GM19023 (cell line): Measurements from ENCODE around the gene CSHL1.
A peak's percentile ranks its signal among the peaks of the same experiment; 100 is the strongest.
"Not testable (repeated sequence)": the region's sequence is repeated elsewhere in the genome, so short reads cannot be mapped to it uniquely, and the experiment has no call there.

Experiments
- ATAC-seq: cut with Tn5 transposase; IDR thresholded peaks from one replicate; pipeline ENCODE4 v1.9.1; 2021; ENCODE audit warnings: mild to moderate bottlenecking, moderate library complexity; ENCODE audit not compliant: unreplicated experiment

Gene CSHL1

DNA sequence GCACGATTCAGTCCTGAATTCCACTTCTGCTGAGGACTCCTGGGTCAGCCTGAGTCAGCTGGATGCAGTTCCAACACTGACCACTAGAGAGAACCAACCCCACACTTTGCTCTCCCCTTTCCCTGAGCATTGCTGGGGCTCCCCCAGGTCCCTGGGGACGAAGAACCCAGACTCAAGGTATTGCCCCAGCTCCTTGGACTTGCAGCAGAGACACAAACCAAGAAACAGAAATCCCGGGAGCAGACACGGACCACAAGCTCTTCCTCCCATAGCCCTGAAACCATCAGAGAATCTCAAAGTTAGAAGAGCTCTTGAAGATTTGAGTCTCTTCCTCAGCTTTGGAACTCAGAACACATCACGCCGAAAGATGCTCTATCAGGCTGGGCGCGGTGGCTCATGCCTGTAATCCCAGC is 8.3 kb upstream of the CSHL1 start:
- ATAC-seq, result peak; percentile 58

GRCh38 chr17:63918789-63919305 is 7.8 kb upstream of the CSHL1 start, which contains the start of gene GH1:
Gene GH1, minus strand, starts transcription at chr17:63918839. Its CDS starts 63 bp downstream, at chr17:63918776.
- ATAC-seq, result not testable (repeated sequence)

- ATAC-seq, result no peak
These were observed 7.2 kb upstream of the CSHL1 start for GRCh38 chr17:63918305-63918704.

DNA sequence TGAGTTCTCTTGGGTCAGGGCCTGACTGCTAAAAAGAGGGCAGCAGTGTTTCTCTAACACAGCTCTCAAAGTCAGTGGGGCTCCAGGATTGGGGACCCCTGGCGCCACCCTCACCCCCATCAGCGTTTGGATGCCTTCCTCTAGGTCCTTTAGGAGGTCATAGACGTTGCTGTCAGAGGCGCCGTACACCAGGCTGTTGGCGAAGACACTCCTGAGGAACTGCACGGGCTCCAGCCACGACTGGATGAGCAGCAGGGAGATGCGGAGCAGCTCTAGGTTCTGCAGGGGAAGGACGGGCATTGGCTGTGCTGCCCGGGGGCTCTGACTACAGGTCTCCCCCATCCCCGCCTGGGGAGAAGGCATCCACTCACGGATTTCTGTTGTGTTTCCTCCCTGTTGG is 6.6 kb upstream of the CSHL1 start:
- no peak for ATAC-seq

GRCh38 chr17:63917206-63917605 is 6.1 kb upstream of the CSHL1 start:
- not testable (repeated sequence) for ATAC-seq

DNA sequence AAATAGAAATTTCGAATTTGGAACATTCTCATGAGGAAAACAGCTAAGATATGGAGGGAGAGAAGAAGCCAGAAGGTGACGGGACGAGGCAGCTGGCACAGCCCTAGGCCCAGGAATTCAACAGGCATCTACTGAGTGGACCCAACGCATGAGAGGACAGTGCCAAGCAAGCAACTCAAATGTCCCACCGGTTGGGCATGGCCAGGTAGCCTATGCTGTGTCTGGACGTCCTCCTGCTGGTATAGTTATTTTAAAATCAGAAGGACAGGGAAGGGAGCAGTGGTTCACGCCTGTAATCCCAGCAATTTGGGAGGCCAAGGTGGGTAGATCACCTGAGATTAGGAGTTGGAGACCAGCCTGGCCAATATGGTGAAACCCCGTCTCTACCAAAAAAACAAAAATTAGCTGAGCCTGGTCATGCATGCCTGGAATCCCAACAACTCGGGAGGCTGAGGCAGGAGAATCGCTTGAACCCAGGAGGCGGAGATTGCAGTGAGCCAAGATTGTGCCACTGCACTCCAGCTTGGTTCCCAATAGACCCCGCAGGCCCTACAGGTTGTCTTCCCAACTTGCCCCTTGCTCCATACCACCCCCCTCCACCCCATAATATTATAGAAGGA is 5.6 kb upstream of the CSHL1 start:
- no peak for ATAC-seq

DNA sequence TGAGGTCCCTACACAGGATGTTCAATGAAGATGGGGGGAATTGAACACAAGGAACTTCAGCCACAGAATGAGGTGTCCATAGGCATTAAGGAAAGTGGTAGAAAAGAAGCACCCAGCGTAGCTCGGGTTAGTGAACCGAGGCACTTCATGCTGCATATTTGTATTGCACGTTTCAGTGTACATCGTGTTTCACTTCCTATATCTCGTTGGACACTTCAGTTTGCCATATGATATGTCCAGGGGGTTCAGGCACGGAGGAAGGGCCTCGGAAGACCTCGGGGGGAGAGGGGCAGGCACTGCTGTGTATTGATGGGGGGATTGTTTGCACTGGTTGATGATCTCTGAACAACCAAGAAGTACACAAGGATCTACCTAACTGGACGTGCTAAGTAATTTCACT is 4.7 kb upstream of the CSHL1 start:
- not testable (repeated sequence) for ATAC-seq

GRCh38 chr17:63914471-63914870 is 3.4 kb upstream of the CSHL1 start:
- ATAC-seq, result no peak

GRCh38 chr17:63911657-63912100 is 621 bp upstream of the CSHL1 start:
- no peak for ATAC-seq

- no peak for ATAC-seq
These were observed 962 bp downstream of the CSHL1 start for GRCh38 chr17:63910096-63910495.

DNA sequence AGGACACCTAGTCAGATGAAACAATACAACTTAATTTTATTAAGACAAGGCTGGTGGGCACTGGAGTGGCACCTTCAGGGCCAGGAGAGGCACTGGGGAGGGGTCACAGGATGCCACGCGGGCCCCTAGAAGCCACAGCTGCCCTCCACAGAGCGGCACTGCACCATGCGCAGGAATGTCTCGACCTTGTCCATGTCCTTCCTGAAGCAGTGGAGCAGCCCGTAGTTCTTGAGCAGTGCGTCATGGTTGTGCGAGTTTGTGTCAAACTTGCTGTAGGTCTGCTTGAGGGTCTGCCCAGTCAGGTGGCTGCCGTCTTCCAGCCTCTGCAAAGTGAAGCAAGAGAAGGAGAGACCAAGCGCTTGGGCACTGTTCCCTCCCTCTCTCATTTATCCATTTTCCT is 1.5 kb downstream of the CSHL1 start:
- not testable (repeated sequence) for ATAC-seq

GRCh38 chr17:63907161-63907778 is 3.8 kb downstream of the CSHL1 start:
- ATAC-seq, result not testable (repeated sequence)

DNA sequence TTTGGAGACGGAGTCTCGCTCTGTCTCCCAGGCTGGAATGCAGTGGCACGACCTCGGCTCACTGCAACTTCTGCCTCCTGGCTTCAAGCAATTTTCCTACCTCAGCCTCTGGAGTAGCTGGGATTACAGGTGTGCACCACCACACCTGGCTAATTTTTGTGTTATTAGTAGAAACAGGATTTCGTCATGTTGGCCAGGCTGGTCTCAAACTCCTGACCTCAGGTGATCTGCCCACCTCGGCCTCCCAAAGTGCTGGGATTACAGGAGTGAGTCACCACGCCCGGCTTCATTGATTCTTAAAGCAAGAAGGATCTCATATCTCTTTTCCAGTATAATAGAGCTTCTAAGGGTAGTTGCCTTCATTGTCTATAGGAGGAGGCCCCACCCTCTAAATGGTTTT is 6.3 kb downstream of the CSHL1 start:
- not testable (repeated sequence) for ATAC-seq

DNA sequence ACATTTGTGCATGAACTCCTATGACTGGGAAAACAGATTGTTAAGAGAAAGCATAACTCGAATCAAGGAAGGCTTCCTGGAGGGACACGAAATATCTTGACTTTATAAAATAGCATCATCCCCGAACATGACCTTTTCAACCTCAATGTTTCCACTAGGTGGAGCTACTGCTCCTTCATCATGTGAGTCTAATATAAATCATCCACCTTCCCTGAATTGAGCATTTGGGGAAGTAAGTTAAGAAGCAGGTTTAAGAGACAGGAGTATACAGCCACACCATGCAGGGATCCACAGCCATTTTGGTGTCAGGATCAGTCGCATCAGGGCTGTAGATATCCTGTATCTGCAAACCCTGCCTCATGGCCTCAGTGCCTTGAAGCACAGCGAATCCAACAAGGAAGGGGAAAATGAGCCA is 7.3 kb downstream of the CSHL1 start:
- not testable (repeated sequence) for ATAC-seq

- ATAC-seq, result not testable (repeated sequence)
These were observed 9.1 kb downstream of the CSHL1 start for GRCh38 chr17:63901971-63902370.

GRCh38 chr17:63898899-63899798 is 11.9 kb downstream of the CSHL1 start:
- ATAC-seq, result not testable (repeated sequence)

- ATAC-seq, result not testable (repeated sequence)
These were observed 14.3 kb downstream of the CSHL1 start, which contains the start of gene CSH1 for GRCh38 chr17:63896524-63897354. Gene CSH1, minus strand, starts transcription at chr17:63896574. Its CDS starts 63 bp downstream, at chr17:63896511.

DNA sequence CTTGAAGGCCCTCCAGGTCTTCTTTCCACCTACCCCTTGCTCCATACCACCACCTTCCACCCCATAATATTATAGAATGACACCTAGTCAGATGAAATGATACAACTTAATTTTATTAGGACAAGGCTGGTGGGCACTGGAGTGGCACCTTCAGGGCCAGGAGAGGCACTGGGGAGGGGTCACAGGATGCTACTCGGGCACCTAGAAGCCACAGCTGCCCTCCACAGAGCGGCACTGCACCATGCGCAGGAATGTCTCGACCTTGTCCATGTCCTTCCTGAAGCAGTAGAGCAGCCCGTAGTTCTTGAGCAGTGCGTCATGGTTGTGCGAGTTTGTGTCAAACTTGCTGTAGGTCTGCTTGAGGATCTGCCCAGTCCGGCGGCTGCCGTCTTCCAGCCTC is 16.2 kb downstream of the CSHL1 start:
- ATAC-seq, result not testable (repeated sequence)

- ATAC-seq, result not testable (repeated sequence)
These were observed 17.0 kb downstream of the CSHL1 start for GRCh38 chr17:63894021-63894420.
